LNCAP (cell line): ENCODE results near the gene RRP36.

Experiments
- CTCF ChIP-seq: fragments of 450-650 bp; IDR thresholded peaks from 2 replicates; pipeline ENCODE4 v1.5.1; 2017; ENCODE audit warnings: mild to moderate bottlenecking

The RRP36 gene

GRCh38 chr6:43013097-43013842 lies 8.2 kb upstream of the RRP36 start:
- TF ChIP-seq CTCF = no peak

GRCh38 chr6:43013843-43014433 lies 7.5 kb upstream of the RRP36 start, which contains the start of the genes KLHDC3 and MEA1:
Gene KLHDC3 (plus strand): TSS chr6:43014249. CDS start chr6:43017193, 2,944 bp downstream.
Gene MEA1 (minus strand): TSS chr6:43013946. CDS start chr6:43013813, 133 bp downstream.
- TF ChIP-seq CTCF = no peak

- no peak for TF ChIP-seq CTCF
These were observed 7.0 kb upstream of the RRP36 start for GRCh38 chr6:43014434-43014909.

GRCh38 chr6:43016176-43016942 lies 5.1 kb upstream of the RRP36 start:
- TF ChIP-seq CTCF = no peak

GRCh38 chr6:43016943-43017334 lies 4.5 kb upstream of the RRP36 start:
- TF ChIP-seq CTCF = no peak

- TF ChIP-seq CTCF = no peak
These were observed 2.3 kb upstream of the RRP36 start for GRCh38 chr6:43019152-43019551.

GRCh38 chr6:43020052-43020705 lies 1.2 kb upstream of the RRP36 start:
- no peak for TF ChIP-seq CTCF
